CD14-positive monocyte (primary cell): ENCODE results near the gene BORCS8. TPM values are rescaled to one million over a fixed set of nuclear protein-coding genes. Genes with fewer than 3 reads are reported as not detected.

Experiments
- DNase-seq, 3 donors: peaks; one replicate each; pipeline ENCODE4 v3.0.0-alpha.2; 2011 to 2022
- H2AFZ ChIP-seq: 2 replicates; pipeline ENCODE4 v1.6.0; 2012; ENCODE audit warnings: mild to moderate bottlenecking, low read depth, low read length, inconsistent platforms; ENCODE audit not compliant: insufficient read depth, poor library complexity, severe bottlenecking
- H3K27ac ChIP-seq, 2 donors: 1 replicate in 1 of 2; 2 replicates in 1 of 2; pipeline ENCODE4 v1.5.1; 2012 to 2013; ENCODE audit warnings: low read length in 2 of 2, control low read depth in 1 of 2, inconsistent platforms in 1 of 2, low read depth in 1 of 2, mild to moderate bottlenecking in 1 of 2
- H3K27me3 ChIP-seq, 2 donors: one replicate each; pipeline versions ENCODE4 v1.6.0 to v1.6.1; 2011 to 2013; ENCODE audit warnings: low read length in 2 of 2; ENCODE audit not compliant: control insufficient read depth in 2 of 2, insufficient read depth in 2 of 2
- H3K36me3 ChIP-seq, 2 donors: replicated peaks in 1 of 2; 1 replicate in 1 of 2; 2 replicates in 1 of 2; pipeline versions ENCODE4 v1.5.1 to v1.6.1; 2012 to 2013; ENCODE audit warnings: low read length in 2 of 2, control low read depth in 1 of 2, inconsistent platforms in 1 of 2, mild to moderate bottlenecking in 1 of 2; ENCODE audit not compliant: insufficient read depth in 2 of 2, control insufficient read depth in 1 of 2
- H3K4me1 ChIP-seq, 2 donors: 1 replicate in 1 of 2; 2 replicates in 1 of 2; pipeline versions ENCODE4 v1.5.1 to v1.6.1; 2012 to 2013; ENCODE audit warnings: low read length in 2 of 2, control low read depth in 1 of 2, inconsistent platforms in 1 of 2, mild to moderate bottlenecking in 1 of 2, moderate library complexity in 1 of 2; ENCODE audit not compliant: insufficient read depth in 2 of 2, control insufficient read depth in 1 of 2
- H3K4me2 ChIP-seq: replicated peaks from 2 replicates; pipeline ENCODE3; 2012; ENCODE audit warnings: low read length, moderate library complexity, mild to moderate bottlenecking; ENCODE audit not compliant: poor library complexity, severe bottlenecking; ENCODE audit errors: extremely low read depth
- H3K4me3 ChIP-seq, 3 experiments: fragments of 200-600 bp in 1 of 3; sonication (generic) in 1 of 3; replicated peaks in 1 of 3; 1 replicate in 2 of 3; 2 replicates in 1 of 3; pipeline ENCODE4 v1.5.1; 2011 to 2013; ENCODE audit warnings: low read length in 3 of 3, mild to moderate bottlenecking in 3 of 3, control low read depth in 2 of 3, low read depth in 2 of 3, inconsistent platforms in 1 of 3, moderate library complexity in 1 of 3
- H3K79me2 ChIP-seq: 2 replicates; pipeline ENCODE4 v1.6.0; 2012; ENCODE audit warnings: mild to moderate bottlenecking, control low read depth, inconsistent platforms, low read length, moderate library complexity; ENCODE audit not compliant: insufficient read depth
- H3K9ac ChIP-seq: 2 replicates; pipeline ENCODE4 v1.6.0; 2017; ENCODE audit warnings: low read length, mild to moderate bottlenecking; ENCODE audit not compliant: insufficient read depth, poor library complexity, severe bottlenecking
- H3K9me3 ChIP-seq, 2 donors: replicated peaks in 1 of 2; 1 replicate in 1 of 2; 2 replicates in 1 of 2; pipeline versions ENCODE4 v1.5.1 to v1.6.1; 2012 to 2013; ENCODE audit warnings: low read length in 2 of 2, control low read depth in 1 of 2; ENCODE audit not compliant: control insufficient read depth in 1 of 2, insufficient read depth in 1 of 2
- H4K20me1 ChIP-seq: 2 replicates; pipeline ENCODE4 v1.6.0; 2012; ENCODE audit warnings: mild to moderate bottlenecking, low read length, control low read depth, moderate library complexity; ENCODE audit not compliant: insufficient read depth
- H3K27ac Mint-ChIP-seq, 7 donors: one replicate each; pipeline ENCODE4 v1.8.0; 2020; ENCODE audit warnings: mild to moderate bottlenecking in 7 of 7, mixed read lengths in 7 of 7, moderate library complexity in 6 of 7, inconsistent platforms in 2 of 7
- H3K27me3 Mint-ChIP-seq, 3 donors: one replicate each; pipeline ENCODE4 v1.8.0; 2021 to 2022; ENCODE audit warnings: low read depth in 3 of 3, mild to moderate bottlenecking in 3 of 3, mixed read lengths in 3 of 3, moderate library complexity in 3 of 3, inconsistent platforms in 1 of 3
- H3K36me3 Mint-ChIP-seq, 2 donors: one replicate each; pipeline ENCODE4 v1.8.0; 2020; ENCODE audit warnings: mixed read lengths in 2 of 2, inconsistent platforms in 1 of 2, mild to moderate bottlenecking in 1 of 2
- H3K4me1 Mint-ChIP-seq: one replicate; pipeline ENCODE4 v1.8.0; 2020; ENCODE audit warnings: mild to moderate bottlenecking, mixed read lengths
- H3K4me3 Mint-ChIP-seq, 2 donors: one replicate each; pipeline ENCODE4 v1.8.0; 2020; ENCODE audit warnings: mild to moderate bottlenecking in 2 of 2, mixed read lengths in 2 of 2, moderate library complexity in 1 of 2
- H3K9me3 Mint-ChIP-seq, 7 donors: one replicate each; pipeline ENCODE4 v1.8.0; 2020 to 2022; ENCODE audit warnings: mixed read lengths in 7 of 7, mild to moderate bottlenecking in 6 of 7, moderate library complexity in 6 of 7, inconsistent platforms in 2 of 7
- WGBS: methylation state at CpG from one replicate; pipeline ENCODE4 v1.1.5; 2013; ENCODE audit warnings: missing lambda C conversion rate; ENCODE audit not compliant: insufficient coverage; 5-methylcytosine and 5-hydroxymethylcytosine counted together
- intact Hi-C, 2 donors: fragments of 100-400 bp; cut with micrococcal nuclease; formaldehyde crosslinking; loops; one replicate each; pipeline versions ENCODE4 v1.15.0 to v1.15.1; 2023
- polyA plus RNA-seq, 3 donors: library from polyadenylated mRNA; depleted of rRNA in 1 of 3; unstranded in 2 of 3; stranded (reverse) in 1 of 3; fragments of 300-500 nt in 2 of 3; fragments of >200 nt in 1 of 3; fragmentation: Illumina TruSeq in 2 of 3; gene quantifications; 1 replicate in 2 of 3; 2 replicates in 1 of 3; pipeline ENCODE4 v1.2.3, GENCODE V29; 2012 to 2021
- TF ChIP-seq, protein P1 (sequence below): fragments of 200-600 bp; IDR thresholded peaks from one replicate; pipeline ENCODE4 v1.8.0; 2022; ENCODE audit warnings: antibody characterized with exemption, mild to moderate bottlenecking

Gene BORCS8
- polyA plus RNA-seq, 3 donors = 31.6 to 44.1 (median 36.5) TPM

DNA sequence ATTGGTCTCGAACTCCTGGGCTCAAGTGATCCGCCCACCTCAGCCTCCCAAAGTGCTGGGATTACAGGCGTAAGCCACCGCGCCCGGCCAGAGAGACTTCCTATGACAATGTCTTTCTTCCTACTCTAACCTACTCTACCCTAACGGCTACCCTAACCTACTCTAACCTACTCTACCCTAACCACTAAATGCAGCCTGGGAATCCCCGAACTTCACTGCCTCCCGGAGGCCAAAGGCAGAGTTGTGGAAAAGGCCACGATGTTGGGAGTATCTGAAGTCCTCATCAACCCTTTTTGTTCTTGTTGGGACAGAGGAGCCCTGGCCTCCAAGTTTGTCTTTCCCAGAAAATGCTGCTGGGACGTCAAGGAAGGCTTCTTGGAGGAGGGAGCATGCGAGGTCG is 12.2 kb upstream of the BORCS8 start:
- Histone ChIP-seq H3K27ac (no peak overlapping the region), H4K20me1 (no peaks in the 10 kb centered on the region), H3K4me3 (no peak overlapping the region), H3K27me3 (no peaks in the 10 kb centered on the region), H3K4me2 (no peak overlapping the region), H3K36me3 (peaks cover 5 to 18% of the 10 kb centered on the region in 2 donors), H3K9ac (no peak overlapping the region), H3K4me1 (peaks cover 11 to 19% of the 10 kb centered on the region in 2 donors), H3K79me2 (peaks cover 15% of the 10 kb centered on the region), H3K9me3 (peaks cover 0 to 6% of the 10 kb centered on the region in 2 donors), H2AFZ (peak overlapping the region; percentile 29)
- Mint-ChIP-seq H3K27ac (peak overlapping the region in 1 of 7 donors; percentile 20), H3K9me3 (peaks cover 0 to 15% (median 3%) of the 10 kb centered on the region in 7 donors), H3K4me1 (peaks cover 26% of the 10 kb centered on the region), H3K36me3 (peaks cover 6 to 26% of the 10 kb centered on the region in 2 donors), H3K4me3 (peak overlapping the region; percentile 86 to 92), H3K27me3 (peaks cover 4 to 19% (median 10%) of the 10 kb centered on the region in 3 donors)
- WGBS = 76% methylated on average over 8 of the region's 13 CpGs
- TF ChIP-seq, protein P1, sequence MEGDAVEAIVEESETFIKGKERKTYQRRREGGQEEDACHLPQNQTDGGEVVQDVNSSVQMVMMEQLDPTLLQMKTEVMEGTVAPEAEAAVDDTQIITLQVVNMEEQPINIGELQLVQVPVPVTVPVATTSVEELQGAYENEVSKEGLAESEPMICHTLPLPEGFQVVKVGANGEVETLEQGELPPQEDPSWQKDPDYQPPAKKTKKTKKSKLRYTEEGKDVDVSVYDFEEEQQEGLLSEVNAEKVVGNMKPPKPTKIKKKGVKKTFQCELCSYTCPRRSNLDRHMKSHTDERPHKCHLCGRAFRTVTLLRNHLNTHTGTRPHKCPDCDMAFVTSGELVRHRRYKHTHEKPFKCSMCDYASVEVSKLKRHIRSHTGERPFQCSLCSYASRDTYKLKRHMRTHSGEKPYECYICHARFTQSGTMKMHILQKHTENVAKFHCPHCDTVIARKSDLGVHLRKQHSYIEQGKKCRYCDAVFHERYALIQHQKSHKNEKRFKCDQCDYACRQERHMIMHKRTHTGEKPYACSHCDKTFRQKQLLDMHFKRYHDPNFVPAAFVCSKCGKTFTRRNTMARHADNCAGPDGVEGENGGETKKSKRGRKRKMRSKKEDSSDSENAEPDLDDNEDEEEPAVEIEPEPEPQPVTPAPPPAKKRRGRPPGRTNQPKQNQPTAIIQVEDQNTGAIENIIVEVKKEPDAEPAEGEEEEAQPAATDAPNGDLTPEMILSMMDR = no peak
- intact Hi-C loops = no loop called here
- no peak for DNase-seq

DNA sequence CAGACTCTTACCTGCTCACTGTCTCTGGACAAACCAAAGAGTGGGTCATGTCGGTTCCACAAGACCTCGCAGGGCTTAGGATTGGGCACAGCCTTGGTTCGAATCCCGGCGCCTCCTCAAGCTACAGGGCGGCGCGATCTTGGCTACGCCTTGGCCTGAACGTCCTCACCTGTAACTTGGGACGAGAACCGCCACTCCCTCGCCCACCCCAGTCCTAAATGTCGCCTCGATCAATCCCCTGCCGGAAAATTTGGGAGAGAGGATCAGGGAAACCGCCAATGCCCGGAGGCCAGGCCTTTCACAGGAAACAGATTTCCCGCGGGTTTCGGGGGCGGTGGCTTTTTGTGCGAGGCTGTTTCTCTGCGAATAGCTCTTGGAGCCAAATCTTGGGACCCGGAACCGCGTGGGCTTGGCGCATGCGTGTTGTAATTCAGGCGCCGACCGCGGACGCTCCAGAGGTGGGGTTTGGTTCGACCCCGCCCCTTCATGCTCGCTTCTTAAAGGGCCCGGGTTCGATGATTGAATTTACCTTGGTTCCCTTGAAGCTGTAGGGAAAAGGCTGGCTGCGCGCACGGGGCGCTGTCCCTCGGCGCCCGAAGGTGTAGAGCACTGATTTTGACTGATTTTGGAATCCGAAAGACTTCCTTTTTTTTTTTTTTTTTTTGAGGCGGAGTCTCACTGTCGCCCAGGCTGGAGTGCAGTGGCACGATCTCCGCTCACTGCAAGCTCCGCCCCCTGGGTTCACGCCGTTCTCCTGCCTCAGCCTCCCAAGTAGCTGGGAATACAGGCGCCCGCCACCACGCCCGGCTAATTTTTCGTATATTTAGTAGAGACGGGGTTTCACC is 11.3 kb upstream of the BORCS8 start, which contains the start of gene NR2C2AP:
TSS of gene NR2C2AP (minus strand) at position 403 of the 845 bp plus-strand sequence. CDS start at position 49, 354 bp downstream.
- 10% methylated on average over 51 of the region's 60 CpGs for WGBS
- peaks cover 13 to 35% of the 10 kb centered on the region in 2 donors for H3K36me3 Mint-ChIP-seq

More for the DNA sequence above, 11.3 kb upstream of the BORCS8 start, which contains the start of gene NR2C2AP:
- Mint-ChIP-seq H3K27ac (peak within 1 kb of the TSS; percentile 85 to 97 (median 91)), H3K27me3 (peaks cover 4 to 16% (median 9%) of the 10 kb centered on the region in 3 donors), H3K4me1 (peaks cover 26% of the 10 kb centered on the region), H3K9me3 (peaks cover 0 to 15% (median 3%) of the 10 kb centered on the region in 7 donors), H3K4me3 (peak within 1 kb of the TSS; percentile 86 to 92)
- H3K4me3 ChIP-seq = peak within 1 kb of the TSS; percentile 54 to 94 (median 79)
- peak within 1 kb of the TSS; percentile 86 for H2AFZ ChIP-seq
- peaks cover 11 to 19% of the 10 kb centered on the region in 2 donors for H3K4me1 ChIP-seq
- TF ChIP-seq, protein P1 = no peak
- DNase-seq = peak; percentile 77 to 86 (median 86)
- intact Hi-C loops = loop anchor here in 1 of 2 donors (1.0 kb wide), 1 partner anchor 11 kb away; the partner anchor contains the start of genes BORCS8 and RFXANK
- no peaks in the 10 kb centered on the region for H4K20me1 ChIP-seq
- H3K79me2 ChIP-seq = peaks cover 15% of the 10 kb centered on the region
- peaks cover 14 to 27% of the 10 kb centered on the region in 2 donors for H3K36me3 ChIP-seq
- peak within 1 kb of the TSS; percentile 78 for H3K9ac ChIP-seq
- no peaks in the 10 kb centered on the region for H3K27me3 ChIP-seq
- H3K9me3 ChIP-seq = peaks cover 0 to 6% of the 10 kb centered on the region in 2 donors
- H3K27ac ChIP-seq = peak within 1 kb of the TSS; percentile 84 to 87
- H3K4me2 ChIP-seq = peak within 1 kb of the TSS; percentile 91
